GM21576 (cell line): ENCODE data around the gene CMPK2.
A peak's percentile ranks its signal among the peaks of the same experiment; 100 is the strongest.
"Not testable (repeated sequence)": the region's sequence is repeated elsewhere in the genome, so short reads cannot be mapped to it uniquely, and the experiment has no call there.

Source experiments
- ATAC-seq: cut with Tn5 transposase; IDR thresholded peaks from one replicate; pipeline ENCODE4 v1.9.1; 2021; ENCODE audit warnings: mild to moderate bottlenecking, moderate library complexity; ENCODE audit not compliant: unreplicated experiment

The CMPK2 gene

GRCh38 chr2:6881046-6881445, 15.3 kb upstream of the CMPK2 start:
- no peak for ATAC-seq

- ATAC-seq = no peak
These were observed 14.6 kb upstream of the CMPK2 start for GRCh38 chr2:6880200-6880733.

GRCh38 chr2:6879011-6879410, 13.3 kb upstream of the CMPK2 start:
- ATAC-seq = no peak

GRCh38 chr2:6878549-6878948, 12.8 kb upstream of the CMPK2 start:
- ATAC-seq = no peak

- peak; percentile 77 for ATAC-seq
These were observed 11.9 kb upstream of the CMPK2 start, which contains the start of gene RSAD2 for GRCh38 chr2:6877402-6878304. TSS of gene RSAD2 (plus strand) at chr2:6877777. CDS start at chr2:6877801, 24 bp downstream.

- ATAC-seq = no peak
These were observed 10.6 kb upstream of the CMPK2 start for GRCh38 chr2:6876309-6876708.

GRCh38 chr2:6874032-6874431, 8.3 kb upstream of the CMPK2 start:
- no peak for ATAC-seq

- peak; percentile 79 for ATAC-seq
These were observed 6.7 kb upstream of the CMPK2 start for GRCh38 chr2:6872394-6872793.

- no peak for ATAC-seq
These were observed 1.3 kb upstream of the CMPK2 start for GRCh38 chr2:6866982-6867381.

- peak; percentile 47 for ATAC-seq
These were observed 566 bp upstream of the CMPK2 start for GRCh38 chr2:6866275-6866671.

GRCh38 chr2:6864923-6865345, 773 bp downstream of the CMPK2 start:
- peak; percentile 14 for ATAC-seq

- no peak for ATAC-seq
These were observed 1.4 kb downstream of the CMPK2 start for GRCh38 chr2:6864231-6864754.

GRCh38 chr2:6863792-6864191, 1.9 kb downstream of the CMPK2 start:
- ATAC-seq = no peak

GRCh38 chr2:6860296-6860695, 5.4 kb downstream of the CMPK2 start:
- no peak for ATAC-seq

- not testable (repeated sequence) for ATAC-seq
These were observed 7.2 kb downstream of the CMPK2 start for GRCh38 chr2:6858466-6859027.

GRCh38 chr2:6856548-6856920, 9.2 kb downstream of the CMPK2 start:
- no peak for ATAC-seq

GRCh38 chr2:6855860-6856547, 9.7 kb downstream of the CMPK2 start:
- ATAC-seq = no peak

GRCh38 chr2:6854416-6854815, 11.3 kb downstream of the CMPK2 start:
- no peak for ATAC-seq

GRCh38 chr2:6852195-6852594, 13.5 kb downstream of the CMPK2 start:
- no peak for ATAC-seq

GRCh38 chr2:6846967-6847681, 18.6 kb downstream of the CMPK2 start:
- ATAC-seq = no peak

GRCh38 chr2:6846540-6846939, 19.2 kb downstream of the CMPK2 start:
- ATAC-seq = no peak
